Sigmoid colon (tissue), 7 donors: ENCODE measurements around the gene GHDC. TPM values are rescaled to one million over a fixed set of nuclear protein-coding genes. Genes with fewer than 3 reads are reported as not detected.

Source experiments
- DNase-seq: peaks from one replicate; pipeline ENCODE4 v3.0.0-alpha.2; 2019
- H3K27ac ChIP-seq, 4 donors: fragments of 200-600 bp; sonication (generic); one replicate each; pipeline ENCODE4 v1.5.1; 2016 to 2019; ENCODE audit warnings: mild to moderate bottlenecking in 1 of 4
- H3K27me3 ChIP-seq, 3 donors: fragments of 200-600 bp; sonication (generic); one replicate each; pipeline ENCODE4 v1.5.1; 2019; ENCODE audit warnings: mild to moderate bottlenecking in 1 of 3
- H3K36me3 ChIP-seq, 4 donors: fragments of 200-600 bp; sonication (generic); one replicate each; pipeline ENCODE4 v1.5.1; 2016 to 2019
- H3K4me1 ChIP-seq, 4 donors: fragments of 200-600 bp; sonication (generic); one replicate each; pipeline ENCODE4 v1.5.1; 2017 to 2019
- H3K4me3 ChIP-seq, 4 donors: fragments of 200-600 bp; sonication (generic); one replicate each; pipeline ENCODE4 v1.5.1; 2017 to 2019; ENCODE audit warnings: mild to moderate bottlenecking in 2 of 4, moderate library complexity in 1 of 4
- H3K9me3 ChIP-seq, 4 donors: fragments of 200-600 bp in 3 of 4; sonication (generic) in 3 of 4; one replicate each; pipeline versions ENCODE4 v1.5.1 to v1.6.1; 2013 to 2019
- EP300 ChIP-seq, 4 donors: sonication (generic); formaldehyde crosslinking; IDR thresholded peaks; one replicate each; pipeline ENCODE4 v1.6.1; 2017; ENCODE audit warnings: antibody characterized with exemption in 4 of 4
- POLR2A ChIP-seq, 2 donors: fragments of 450-650 bp; IDR thresholded peaks; one replicate each; pipeline ENCODE4 v1.6.1; 2016; ENCODE audit warnings: antibody characterized with exemption in 2 of 2, mild to moderate bottlenecking in 2 of 2, moderate library complexity in 2 of 2
- POLR2AphosphoS5 ChIP-seq, 4 donors: sonication (generic); formaldehyde crosslinking; IDR thresholded peaks; one replicate each; pipeline ENCODE4 v1.6.1; 2017; ENCODE audit warnings: antibody characterized with exemption in 4 of 4
- WGBS, 2 donors: extraction: QIAGEN DNeasy Blood & Tissue Kit; methylation state at CpG; one replicate each; pipeline ENCODE4 v1.1.7; 2013; 5-methylcytosine and 5-hydroxymethylcytosine counted together
- intact Hi-C: fragments of 100-400 bp; cut with DNase I; formaldehyde crosslinking; loops from one replicate; pipeline ENCODE4 v1.15.1; 2023
- polyA plus RNA-seq, 3 donors: library from polyadenylated mRNA; stranded (reverse); fragments of 200-250 nt; gene quantifications; one replicate each; pipeline ENCODE4 v1.2.3, GENCODE V29; 2013
- total RNA-seq, 4 donors: library from RNA; depleted of rRNA; stranded (reverse); fragments of >200 nt; gene quantifications; one replicate each; pipeline ENCODE4 v1.1.0, GENCODE V29; 2016
- TF ChIP-seq, protein P1 (sequence below), 4 experiments: fragments of 450-650 bp in 3 of 4; fragments of 200-600 bp in 1 of 4; IDR thresholded peaks; one replicate each; pipeline ENCODE4 v1.5.1; 2016 to 2019; ENCODE audit warnings: antibody characterized with exemption in 4 of 4, mild to moderate bottlenecking in 3 of 4, moderate library complexity in 2 of 4
- donor health status: healthy with polysubstance abuse.
- donor health status: Bipolar disorder and iron deficiency.
- donor health status: healthy.

The GHDC gene
- total and polyA plus RNA-seq, 7 donors, result 5.8 to 76.0 (median 32.1) TPM

DNA sequence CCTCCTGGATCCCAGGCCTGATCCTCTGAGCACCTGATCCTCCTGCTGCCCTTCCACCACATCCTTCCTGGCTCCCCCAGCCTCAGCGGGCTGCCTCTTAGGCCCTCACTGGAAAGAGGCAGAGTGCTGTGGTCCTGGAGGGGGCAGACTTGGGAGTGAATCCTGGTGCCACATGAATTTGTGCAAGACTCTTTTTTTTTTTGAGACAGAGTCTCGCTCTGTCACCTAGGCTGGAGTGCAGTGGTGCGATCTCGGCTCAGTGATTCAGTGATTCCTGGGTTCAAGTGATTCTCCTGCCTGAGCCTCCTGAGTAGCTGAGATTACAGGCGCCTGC, 3.1 kb downstream of the GHDC start:
- TF ChIP-seq, protein P1, sequence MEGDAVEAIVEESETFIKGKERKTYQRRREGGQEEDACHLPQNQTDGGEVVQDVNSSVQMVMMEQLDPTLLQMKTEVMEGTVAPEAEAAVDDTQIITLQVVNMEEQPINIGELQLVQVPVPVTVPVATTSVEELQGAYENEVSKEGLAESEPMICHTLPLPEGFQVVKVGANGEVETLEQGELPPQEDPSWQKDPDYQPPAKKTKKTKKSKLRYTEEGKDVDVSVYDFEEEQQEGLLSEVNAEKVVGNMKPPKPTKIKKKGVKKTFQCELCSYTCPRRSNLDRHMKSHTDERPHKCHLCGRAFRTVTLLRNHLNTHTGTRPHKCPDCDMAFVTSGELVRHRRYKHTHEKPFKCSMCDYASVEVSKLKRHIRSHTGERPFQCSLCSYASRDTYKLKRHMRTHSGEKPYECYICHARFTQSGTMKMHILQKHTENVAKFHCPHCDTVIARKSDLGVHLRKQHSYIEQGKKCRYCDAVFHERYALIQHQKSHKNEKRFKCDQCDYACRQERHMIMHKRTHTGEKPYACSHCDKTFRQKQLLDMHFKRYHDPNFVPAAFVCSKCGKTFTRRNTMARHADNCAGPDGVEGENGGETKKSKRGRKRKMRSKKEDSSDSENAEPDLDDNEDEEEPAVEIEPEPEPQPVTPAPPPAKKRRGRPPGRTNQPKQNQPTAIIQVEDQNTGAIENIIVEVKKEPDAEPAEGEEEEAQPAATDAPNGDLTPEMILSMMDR (IDR thresholded peaks at IDR 0.05), result no peak
- TF ChIP-seq POLR2AphosphoS5 (IDR thresholded peaks at IDR 0.05), result no peak
- no peak for TF ChIP-seq POLR2A (IDR thresholded peaks at IDR 0.05)
- TF ChIP-seq EP300 (IDR thresholded peaks at IDR 0.05), result no peak
- WGBS, 2 donors, result 97% methylated on average over 5 of the region's 5 CpGs
- no peak overlapping the region for H3K27ac ChIP-seq

DNA sequence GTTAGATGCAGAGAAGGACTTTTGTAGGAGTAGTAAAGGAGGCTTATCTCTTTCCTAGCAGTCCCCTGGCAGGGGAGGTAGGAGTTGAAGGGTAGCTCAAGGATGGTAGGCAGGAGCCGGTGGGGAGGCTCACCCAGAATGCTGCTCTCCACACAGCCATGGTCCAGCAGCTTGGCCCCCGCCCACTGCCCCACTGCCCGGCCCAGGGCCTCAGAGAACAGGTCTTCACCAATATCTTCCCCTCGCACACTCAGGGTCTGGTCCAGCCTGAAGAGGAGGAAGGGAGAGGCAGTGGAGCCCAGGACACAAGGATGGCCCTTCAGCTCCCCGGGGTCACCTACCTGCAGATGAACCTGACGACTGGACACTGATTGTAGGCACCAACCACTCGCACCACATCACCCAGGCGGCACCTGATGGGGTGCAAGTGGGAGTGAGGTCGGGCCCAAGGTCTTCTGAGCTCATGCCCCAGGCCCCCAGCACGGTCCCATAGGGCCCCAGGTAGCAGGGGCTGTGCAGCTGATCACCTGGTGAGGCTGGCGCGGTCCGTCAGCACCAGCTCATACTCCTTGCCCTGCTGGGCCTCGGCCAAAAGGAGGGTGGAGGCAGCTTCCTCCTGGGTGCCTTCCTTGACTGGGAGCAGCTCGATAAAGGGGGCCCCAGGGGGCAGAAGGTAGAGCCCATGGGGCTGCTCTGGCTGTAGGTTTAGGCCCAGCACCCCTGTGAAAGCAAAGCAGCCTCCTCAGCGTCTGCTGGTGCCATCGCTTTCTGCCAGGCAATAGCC, 3.6 kb downstream of the GHDC start:
- 83 to 93% methylated on average over 17 of the region's 17 CpGs for WGBS, 2 donors
- Histone ChIP-seq H3K27me3 (no peaks in the 10 kb centered on the region), H3K36me3 (peaks cover 0 to 5% (median 0%) of the 10 kb centered on the region in 4 donors), H3K4me1 (peaks cover 0 to 26% (median 19%) of the 10 kb centered on the region in 4 donors), H3K4me3 (no peak overlapping the region), H3K27ac (no peak overlapping the region), H3K9me3 (no peaks in the 10 kb centered on the region)
- DNase-seq, result no peak
- intact Hi-C loops, result loop anchor here (5.0 kb wide), 2 partner anchors 33 to 97 kb away; partner anchors contain the start of gene STAT5A
- no peak for TF ChIP-seq POLR2AphosphoS5 (IDR thresholded peaks at IDR 0.05)
- no peak for TF ChIP-seq POLR2A (IDR thresholded peaks at IDR 0.05)
- TF ChIP-seq EP300 (IDR thresholded peaks at IDR 0.05), result no peak
- TF ChIP-seq, protein P1 (IDR thresholded peaks at IDR 0.05), result no peak

More for the DNA sequence above, 3.1 kb downstream of the GHDC start:
- no peaks in the 10 kb centered on the region for H3K9me3 ChIP-seq
- no peaks in the 10 kb centered on the region for H3K27me3 ChIP-seq
- H3K36me3 ChIP-seq, result peaks cover 0 to 5% (median 0%) of the 10 kb centered on the region in 4 donors
- no peak overlapping the region for H3K4me3 ChIP-seq
- DNase-seq, result no peak
- peaks cover 0 to 26% (median 19%) of the 10 kb centered on the region in 4 donors for H3K4me1 ChIP-seq
- intact Hi-C loops, result loop anchor here (5.0 kb wide), 2 partner anchors 34 to 96 kb away; partner anchors contain the start of gene STAT5A

DNA sequence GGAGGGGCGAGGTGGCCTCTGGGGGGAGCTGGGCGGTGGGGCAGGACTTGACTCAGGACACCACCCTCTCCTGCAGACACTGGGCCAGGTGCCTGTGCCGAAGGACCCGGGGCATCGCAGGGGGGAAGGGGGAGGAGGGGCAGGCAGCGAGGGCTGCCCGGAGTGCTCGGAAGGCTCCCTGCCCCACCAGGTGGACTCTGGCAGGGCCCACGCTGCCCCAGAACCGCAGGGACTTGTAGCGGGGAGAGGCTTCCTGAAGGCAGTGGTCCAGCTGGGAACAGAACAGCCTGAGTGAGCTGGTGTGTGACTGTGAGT, 4.7 kb downstream of the GHDC start:
- Histone ChIP-seq H3K27ac (no peak overlapping the region), H3K4me1 (peaks cover 0 to 25% (median 21%) of the 10 kb centered on the region in 4 donors), H3K4me3 (no peak overlapping the region), H3K36me3 (peaks cover 0 to 5% (median 0%) of the 10 kb centered on the region in 4 donors), H3K27me3 (no peaks in the 10 kb centered on the region), H3K9me3 (no peaks in the 10 kb centered on the region)
- DNase-seq, result no peak
- no peak for TF ChIP-seq POLR2AphosphoS5 (IDR thresholded peaks at IDR 0.05)
- no peak for TF ChIP-seq POLR2A (IDR thresholded peaks at IDR 0.05)
- TF ChIP-seq, protein P1 (IDR thresholded peaks at IDR 0.05), result no peak
- no peak for TF ChIP-seq EP300 (IDR thresholded peaks at IDR 0.05)
- WGBS, 2 donors, result 86 to 90% methylated on average over 11 of the region's 11 CpGs
- intact Hi-C loops, result no loop called here

DNA sequence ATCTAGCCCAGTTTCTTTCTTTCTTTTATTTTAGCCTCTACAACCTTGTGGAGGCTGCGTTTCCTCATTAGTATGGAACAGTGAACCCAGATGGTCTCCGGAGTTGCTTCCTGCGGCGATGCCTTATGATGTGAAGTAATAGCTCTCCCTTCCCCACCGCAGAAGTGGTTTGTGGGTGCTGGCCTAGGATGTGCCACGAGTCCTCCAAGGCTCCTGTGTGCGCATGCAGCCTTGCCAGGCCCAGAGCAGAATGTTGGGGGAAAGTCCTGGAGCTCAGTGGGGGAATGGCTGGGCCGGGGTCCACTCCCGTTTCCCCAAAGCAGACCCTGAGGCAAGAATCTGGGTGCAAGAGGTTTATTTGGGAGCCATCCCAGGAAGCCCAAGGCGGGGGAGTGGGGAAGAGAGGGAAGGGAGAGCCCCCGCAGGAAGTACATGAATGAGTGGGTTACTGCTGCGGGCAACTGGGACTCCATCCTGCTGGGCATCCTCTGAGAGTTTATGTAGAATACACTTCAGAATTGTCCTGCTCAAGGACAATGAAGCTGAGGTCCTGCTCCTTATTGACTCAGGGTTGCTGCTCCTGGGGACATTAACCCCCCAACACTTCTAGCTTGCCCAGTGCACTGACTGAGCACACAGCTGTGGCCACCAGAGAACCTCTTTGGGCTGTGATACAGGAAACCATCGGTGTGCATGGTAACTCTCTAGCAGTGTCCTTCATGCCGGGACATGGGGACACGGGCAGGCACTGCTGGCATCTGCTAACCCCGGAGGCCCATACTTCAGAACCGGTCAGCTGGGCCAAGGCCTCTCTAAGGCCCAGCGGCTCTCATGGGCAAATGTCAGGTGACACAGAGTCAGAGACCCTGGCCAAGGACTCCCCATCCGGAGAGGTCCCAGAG, 5.3 kb downstream of the GHDC start:
- Histone ChIP-seq H3K27ac (no peak overlapping the region), H3K27me3 (no peaks in the 10 kb centered on the region), H3K36me3 (peaks cover 0 to 5% (median 0%) of the 10 kb centered on the region in 4 donors), H3K4me3 (no peak overlapping the region), H3K9me3 (no peaks in the 10 kb centered on the region), H3K4me1 (peaks cover 0 to 27% (median 25%) of the 10 kb centered on the region in 4 donors)
- WGBS, 2 donors, result 85 to 91% methylated on average over 19 of the region's 19 CpGs
- DNase-seq, result no peak
- intact Hi-C loops, result no loop called here
- TF ChIP-seq, protein P1 (IDR thresholded peaks at IDR 0.05), result no peak
- TF ChIP-seq POLR2AphosphoS5 (IDR thresholded peaks at IDR 0.05), result no peak
- no peak for TF ChIP-seq POLR2A (IDR thresholded peaks at IDR 0.05)
- no peak for TF ChIP-seq EP300 (IDR thresholded peaks at IDR 0.05)
